ENCODE data around the gene MPC1. TPM values are rescaled to one million over a fixed set of nuclear protein-coding genes. Genes with fewer than 3 reads are reported as not detected.

Gene MPC1
- total RNA-seq, 4 donors from 2014 or later: 69.1 to 128 (median 103) TPM

DNA sequence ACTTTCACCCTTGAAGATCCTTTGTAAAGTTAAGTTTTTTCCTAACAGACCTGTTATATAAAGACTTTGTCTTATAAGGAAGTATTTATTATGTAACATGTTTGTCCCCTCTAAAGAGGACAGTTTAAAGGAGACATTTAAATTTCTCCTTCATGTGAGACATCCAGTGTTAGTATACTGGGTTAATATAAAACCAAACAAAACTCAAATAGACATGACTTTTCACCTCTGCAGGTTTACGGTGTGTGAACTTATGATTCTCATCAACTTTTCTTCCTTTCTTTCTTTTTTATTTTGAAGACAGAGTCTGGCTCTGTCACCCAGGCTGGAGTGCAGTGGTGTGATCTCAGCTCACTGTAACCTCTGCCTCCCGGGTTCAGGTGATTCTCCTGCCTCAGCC lies 17.4 kb upstream of the MPC1 start:
- H3K36me3 ChIP-seq: no peaks in the 10 kb centered on the region
- H3K4me1 ChIP-seq: no peaks in the 10 kb centered on the region
- DNase-seq: no peak
- TF ChIP-seq POLR2A (IDR thresholded peaks at IDR 0.05): no peak
- TF ChIP-seq, protein P1, sequence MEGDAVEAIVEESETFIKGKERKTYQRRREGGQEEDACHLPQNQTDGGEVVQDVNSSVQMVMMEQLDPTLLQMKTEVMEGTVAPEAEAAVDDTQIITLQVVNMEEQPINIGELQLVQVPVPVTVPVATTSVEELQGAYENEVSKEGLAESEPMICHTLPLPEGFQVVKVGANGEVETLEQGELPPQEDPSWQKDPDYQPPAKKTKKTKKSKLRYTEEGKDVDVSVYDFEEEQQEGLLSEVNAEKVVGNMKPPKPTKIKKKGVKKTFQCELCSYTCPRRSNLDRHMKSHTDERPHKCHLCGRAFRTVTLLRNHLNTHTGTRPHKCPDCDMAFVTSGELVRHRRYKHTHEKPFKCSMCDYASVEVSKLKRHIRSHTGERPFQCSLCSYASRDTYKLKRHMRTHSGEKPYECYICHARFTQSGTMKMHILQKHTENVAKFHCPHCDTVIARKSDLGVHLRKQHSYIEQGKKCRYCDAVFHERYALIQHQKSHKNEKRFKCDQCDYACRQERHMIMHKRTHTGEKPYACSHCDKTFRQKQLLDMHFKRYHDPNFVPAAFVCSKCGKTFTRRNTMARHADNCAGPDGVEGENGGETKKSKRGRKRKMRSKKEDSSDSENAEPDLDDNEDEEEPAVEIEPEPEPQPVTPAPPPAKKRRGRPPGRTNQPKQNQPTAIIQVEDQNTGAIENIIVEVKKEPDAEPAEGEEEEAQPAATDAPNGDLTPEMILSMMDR (IDR thresholded peaks at IDR 0.05): no peak
- no peaks in the 10 kb centered on the region for H3K9me3 ChIP-seq
- intact Hi-C loops (cut with DNase I): no loop called here
- H3K4me3 ChIP-seq (replicated peaks in 1 of 3): no peak overlapping the region
- 90 to 94% methylated on average over 2 of the region's 2 CpGs for WGBS, 2 donors
- no peaks in the 10 kb centered on the region for H3K27me3 ChIP-seq
- H3K27ac ChIP-seq: no peak overlapping the region

DNA sequence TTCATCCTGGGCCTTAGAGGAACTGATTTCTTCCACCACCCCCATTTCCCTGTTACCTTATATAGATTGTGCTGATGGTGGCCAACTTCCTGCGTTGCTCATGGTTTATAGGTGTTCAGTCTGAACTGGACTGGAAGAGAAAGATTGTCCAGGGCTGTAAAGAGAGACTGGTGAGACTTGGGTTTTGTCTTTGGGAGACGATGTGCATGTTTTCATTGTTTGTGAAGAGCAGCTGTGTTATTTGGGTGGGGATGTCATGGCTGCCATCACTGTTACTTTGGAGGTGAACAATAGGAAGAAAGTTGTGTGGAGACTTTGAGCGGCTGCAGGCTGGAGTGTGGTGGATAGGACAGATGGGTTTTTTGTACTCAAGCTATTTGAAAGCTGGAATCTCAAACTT lies 15.6 kb upstream of the MPC1 start:
- Histone ChIP-seq H3K4me1 (no peaks in the 10 kb centered on the region), H3K27ac (no peak overlapping the region), H3K4me3 (replicated peaks in 1 of 3) (no peak overlapping the region), H3K27me3 (no peaks in the 10 kb centered on the region), H3K36me3 (no peaks in the 10 kb centered on the region), H3K9me3 (no peaks in the 10 kb centered on the region)
- intact Hi-C loops (cut with DNase I): loop anchor here (2.0 to 5.0 kb wide), 2 partner anchors 124 to 241 kb away; no protein-coding TSS in a partner anchor
- no peak for DNase-seq
- TF ChIP-seq, protein P1 (IDR thresholded peaks at IDR 0.05): no peak
- TF ChIP-seq POLR2A (IDR thresholded peaks at IDR 0.05): no peak
- 89 to 90% methylated on average over 3 of the region's 3 CpGs for WGBS, 2 donors

DNA sequence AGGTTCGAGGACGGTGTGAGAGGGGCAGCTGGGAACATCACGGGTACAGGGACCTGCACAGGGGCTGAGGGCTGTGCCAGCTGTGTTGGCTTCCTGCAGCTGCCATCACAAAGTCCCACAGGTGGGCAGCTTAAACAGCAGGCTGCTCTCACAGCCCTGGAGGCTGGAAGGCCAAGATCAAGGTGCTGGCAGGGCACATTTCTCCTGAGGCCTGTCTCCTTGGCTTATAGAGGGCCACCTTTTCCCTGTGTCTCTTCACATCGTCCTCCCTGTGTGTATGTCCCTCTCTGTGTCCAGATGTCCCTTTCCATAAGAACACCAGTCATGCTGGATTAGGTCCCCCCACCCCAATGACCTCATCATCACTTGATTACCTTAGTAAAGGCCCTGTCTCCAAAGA lies 15.1 kb upstream of the MPC1 start:
- Histone ChIP-seq H3K27ac (no peak overlapping the region), H3K9me3 (no peaks in the 10 kb centered on the region), H3K4me3 (replicated peaks in 1 of 3) (no peak overlapping the region), H3K4me1 (no peaks in the 10 kb centered on the region), H3K36me3 (no peaks in the 10 kb centered on the region), H3K27me3 (no peaks in the 10 kb centered on the region)
- 90 to 96% methylated on average over 4 of the region's 4 CpGs for WGBS, 2 donors
- TF ChIP-seq, protein P1 (IDR thresholded peaks at IDR 0.05): no peak
- no peak for TF ChIP-seq POLR2A (IDR thresholded peaks at IDR 0.05)
- DNase-seq: no peak
- intact Hi-C loops (cut with DNase I): loop anchor here (2.0 to 5.0 kb wide), 2 partner anchors 123 to 241 kb away; no protein-coding TSS in a partner anchor

DNA sequence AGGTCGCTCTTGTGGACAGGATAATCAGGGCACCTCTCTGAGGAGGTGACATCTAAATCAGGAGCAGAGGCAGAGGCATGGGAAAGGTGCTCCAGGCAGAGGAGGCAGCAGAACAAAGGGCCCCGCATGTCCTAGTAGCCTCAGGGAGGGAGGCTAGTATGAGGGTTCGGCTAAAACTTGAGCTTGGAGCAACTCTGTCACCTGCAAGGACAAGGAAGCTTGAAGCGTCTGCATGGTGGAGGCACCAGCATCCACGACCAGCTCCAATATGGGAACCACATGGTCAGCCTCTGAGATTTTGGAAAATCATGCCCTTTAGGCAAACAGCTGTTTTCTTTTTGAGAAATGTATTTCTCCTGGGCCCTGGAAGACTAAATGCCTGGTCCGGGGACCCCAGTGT lies 13.0 kb upstream of the MPC1 start:
- no peak for DNase-seq
- H3K27ac ChIP-seq: no peak overlapping the region
- H3K9me3 ChIP-seq: no peaks in the 10 kb centered on the region
- WGBS, 2 donors: 81 to 84% methylated on average over 6 of the region's 6 CpGs
- H3K4me1 ChIP-seq: no peaks in the 10 kb centered on the region
- TF ChIP-seq, protein P1 (IDR thresholded peaks at IDR 0.05): no peak
- TF ChIP-seq POLR2A (IDR thresholded peaks at IDR 0.05): no peak
- no peaks in the 10 kb centered on the region for H3K27me3 ChIP-seq
- intact Hi-C loops (cut with DNase I): loop anchor here (5.0 kb wide), 1 partner anchor 238 kb away; no protein-coding TSS in a partner anchor
- no peak overlapping the region for H3K4me3 ChIP-seq (replicated peaks in 1 of 3)
- H3K36me3 ChIP-seq: no peaks in the 10 kb centered on the region

DNA sequence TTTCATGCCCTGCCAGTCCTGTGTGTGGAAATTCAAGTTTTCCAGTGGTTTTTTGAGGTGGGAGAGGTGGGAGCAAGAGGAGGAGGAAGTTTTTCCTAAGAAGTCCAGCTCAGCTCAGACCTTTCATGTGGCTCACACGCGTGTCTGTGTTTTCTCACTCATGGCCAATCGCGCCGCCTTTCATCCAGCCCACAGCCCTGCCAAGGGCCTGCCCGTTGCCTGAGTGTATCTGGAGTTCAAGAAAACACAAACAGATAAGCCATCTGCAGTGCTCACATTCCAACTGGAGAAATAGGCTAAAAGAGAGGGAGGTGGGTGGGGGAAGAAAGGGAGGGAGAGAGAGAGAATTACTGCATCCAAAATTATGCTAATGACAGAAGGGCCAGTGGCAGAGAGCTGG lies 12.6 kb upstream of the MPC1 start:
- no peak overlapping the region for H3K4me3 ChIP-seq (replicated peaks in 1 of 3)
- H3K36me3 ChIP-seq: no peaks in the 10 kb centered on the region
- no peak for DNase-seq
- no peaks in the 10 kb centered on the region for H3K9me3 ChIP-seq
- TF ChIP-seq, protein P1 (IDR thresholded peaks at IDR 0.05): no peak
- TF ChIP-seq POLR2A (IDR thresholded peaks at IDR 0.05): no peak
- no peaks in the 10 kb centered on the region for H3K27me3 ChIP-seq
- intact Hi-C loops (cut with DNase I): loop anchor here (5.0 kb wide), 1 partner anchor 238 kb away; no protein-coding TSS in a partner anchor
- H3K4me1 ChIP-seq: no peaks in the 10 kb centered on the region
- H3K27ac ChIP-seq: no peak overlapping the region
- 31 to 36% methylated on average over 6 of the region's 6 CpGs for WGBS, 2 donors
